ENCODE measurements around the gene NAPSA. TPM values are rescaled to one million over a fixed set of nuclear protein-coding genes. Genes with fewer than 3 reads are reported as not detected.

The NAPSA gene
- total RNA-seq (1 to 10 TPM in 4 of 5 experiments, under 1 TPM in 1; 0.72 to 8.2 (median 4.5) TPM), polyA plus RNA-seq (1 to 10 TPM; 1.2 to 1.6 TPM), total RNA-seq (0.67 reads per million)

GRCh38 chr19:50365434-50366306 lies at the start of gene NAPSA:
Gene NAPSA, minus strand, starts transcription at chr19:50365639. Its CDS starts 18 bp downstream, at chr19:50365621.
- Mint-ChIP-seq H3K9me3 (peaks cover 0 to 4% (median 0%) of the 10 kb centered on the region in 11 donors), H3K27ac (peak within 1 kb of the TSS; percentile 57 to 94 (median 84)), H3K4me1 (peaks cover 17 to 76% (median 63%) of the 10 kb centered on the region in 7 donors), H3K27me3 (no peaks in the 10 kb centered on the region), H3K36me3 (peaks cover 0 to 6% (median 0%) of the 10 kb centered on the region in 5 donors), H3K4me3 (peak within 1 kb of the TSS; percentile 44 to 77 (median 67))
- no peaks in the 10 kb centered on the region for H3K27me3 ChIP-seq (ENCODE audit: control insufficient read depth in 2 of 2, insufficient read depth in 2 of 2, low read length in 2 of 2)
- H3K27ac ChIP-seq (ENCODE audit: low read depth, low read length): peak within 1 kb of the TSS; percentile 33
- H3K9me3 ChIP-seq (ENCODE audit: control insufficient read depth in 2 of 3, low read length in 3 of 3): no peaks in the 10 kb centered on the region
- H3K4me1 ChIP-seq (ENCODE audit: control insufficient read depth in 2 of 2, insufficient read depth in 2 of 2, low read length in 2 of 2): peaks cover 7 to 11% of the 10 kb centered on the region in 2 donors
- DNase-seq (no peak), ATAC-seq (no peak)
- intact Hi-C loops (cut with micrococcal nuclease): loop anchor here in 1 of 2 donors (10.0 kb wide), 1 partner anchor 551 kb away; the partner anchor contains the start of genes FUZ and MED25
- H3K4me3 ChIP-seq (ENCODE audit: low read length): no peak within 1 kb of the TSS
- ChIA-PET POLR2A (interaction anchor here (1.4 kb wide), 1 partner anchor 19 kb away, joined by 4 read pairs; the partner anchor contains the start of gene POLD1), CTCF (interaction anchor here (0.6 to 1.2 kb wide), 4 partner anchors 48 to 446 kb away, joined by 3 to 6 read pairs (median 3); no protein-coding TSS in a partner anchor)
- no peaks in the 10 kb centered on the region for H3K36me3 ChIP-seq (ENCODE audit: control insufficient read depth in 2 of 3, insufficient read depth in 3 of 3, low read length in 3 of 3)

- DNase-seq: no peak
- Histone ChIP-seq H3K27ac (ENCODE audit: low read depth, low read length) (no peak overlapping the region), H3K4me3 (ENCODE audit: low read length) (no peak overlapping the region), H3K4me1 (ENCODE audit: control insufficient read depth in 2 of 2, insufficient read depth in 2 of 2, low read length in 2 of 2) (no peaks in the 10 kb centered on the region), H3K9me3 (ENCODE audit: control insufficient read depth in 2 of 3, low read length in 3 of 3) (no peaks in the 10 kb centered on the region), H3K27me3 (ENCODE audit: control insufficient read depth in 2 of 2, insufficient read depth in 2 of 2, low read length in 2 of 2) (no peaks in the 10 kb centered on the region), H3K36me3 (ENCODE audit: control insufficient read depth in 2 of 3, insufficient read depth in 3 of 3, low read length in 3 of 3) (peaks cover 0 to 22% (median 0%) of the 10 kb centered on the region in 3 experiments)
- H3K27me3 Mint-ChIP-seq: peaks cover 0 to 3% (median 0%) of the 10 kb centered on the region in 5 donors
- ChIA-PET CTCF (interaction anchor here (0.6 to 0.9 kb wide), 2 partner anchors 47 to 1004 kb away, joined by 3 read pairs; no protein-coding TSS in a partner anchor), POLR2A (interaction anchor here (2.7 kb wide), 1 partner anchor 56 kb away, joined by 13 read pairs; no protein-coding TSS in a partner anchor)
- ATAC-seq: no peak
- H3K27ac Mint-ChIP-seq: no peak overlapping the region
- peaks cover 0 to 9% (median 1%) of the 10 kb centered on the region in 5 donors for H3K36me3 Mint-ChIP-seq
- no peak overlapping the region for H3K4me3 Mint-ChIP-seq
- H3K9me3 Mint-ChIP-seq: no peaks in the 10 kb centered on the region
- intact Hi-C loops (cut with micrococcal nuclease): loop anchor here in 1 of 2 donors (5.0 kb wide), 1 partner anchor 49 kb away; no protein-coding TSS in a partner anchor
- H3K4me1 Mint-ChIP-seq: peaks cover 0 to 6% (median 0%) of the 10 kb centered on the region in 7 donors
Measured at GRCh38 chr19:50413531-50413930, 48.1 kb upstream of the NAPSA start.

GRCh38 chr19:50413096-50413495 lies 47.7 kb upstream of the NAPSA start:
- H3K4me3 Mint-ChIP-seq: no peak overlapping the region
- Histone ChIP-seq H3K9me3 (ENCODE audit: control insufficient read depth in 2 of 3, low read length in 3 of 3) (no peaks in the 10 kb centered on the region), H3K4me3 (ENCODE audit: low read length) (no peak overlapping the region), H3K27me3 (ENCODE audit: control insufficient read depth in 2 of 2, insufficient read depth in 2 of 2, low read length in 2 of 2) (no peaks in the 10 kb centered on the region), H3K36me3 (ENCODE audit: control insufficient read depth in 2 of 3, insufficient read depth in 3 of 3, low read length in 3 of 3) (peaks cover 0 to 24% (median 0%) of the 10 kb centered on the region in 3 experiments), H3K4me1 (ENCODE audit: control insufficient read depth in 2 of 2, insufficient read depth in 2 of 2, low read length in 2 of 2) (no peaks in the 10 kb centered on the region), H3K27ac (ENCODE audit: low read depth, low read length) (no peak overlapping the region)
- H3K27ac Mint-ChIP-seq: no peak overlapping the region
- no peaks in the 10 kb centered on the region for H3K27me3 Mint-ChIP-seq
- no peak for DNase-seq
- ChIA-PET POLR2A (interaction anchor here (2.7 kb wide), 1 partner anchor 56 kb away, joined by 13 read pairs; no protein-coding TSS in a partner anchor), CTCF (no interaction called here)
- peaks cover 0 to 3% (median 0%) of the 10 kb centered on the region in 7 donors for H3K4me1 Mint-ChIP-seq
- ATAC-seq: no peak
- intact Hi-C loops (cut with micrococcal nuclease): loop anchor here in 1 of 2 donors (5.0 kb wide), 1 partner anchor 49 kb away; no protein-coding TSS in a partner anchor
- H3K9me3 Mint-ChIP-seq: no peaks in the 10 kb centered on the region
- peaks cover 0 to 9% (median 1%) of the 10 kb centered on the region in 5 donors for H3K36me3 Mint-ChIP-seq

GRCh38 chr19:50412419-50412818 lies 47.0 kb upstream of the NAPSA start:
- DNase-seq (no peak), ATAC-seq (no peak)
- Histone ChIP-seq H3K4me3 (ENCODE audit: low read length) (no peak overlapping the region), H3K27me3 (ENCODE audit: control insufficient read depth in 2 of 2, insufficient read depth in 2 of 2, low read length in 2 of 2) (no peaks in the 10 kb centered on the region), H3K36me3 (ENCODE audit: control insufficient read depth in 2 of 3, insufficient read depth in 3 of 3, low read length in 3 of 3) (peaks cover 0 to 24% (median 0%) of the 10 kb centered on the region in 3 experiments), H3K4me1 (ENCODE audit: control insufficient read depth in 2 of 2, insufficient read depth in 2 of 2, low read length in 2 of 2) (no peaks in the 10 kb centered on the region), H3K27ac (ENCODE audit: low read depth, low read length) (no peak overlapping the region), H3K9me3 (ENCODE audit: control insufficient read depth in 2 of 3, low read length in 3 of 3) (no peaks in the 10 kb centered on the region)
- ChIA-PET POLR2A (interaction anchor here (0.6 to 2.7 kb wide), 2 partner anchors 55 to 65 kb away, joined by 3 to 13 read pairs; no protein-coding TSS in a partner anchor), CTCF (interaction anchor here (0.6 to 1.0 kb wide), 3 partner anchors 43 to 845 kb away, joined by 3 read pairs; no protein-coding TSS in a partner anchor)
- Mint-ChIP-seq H3K4me3 (no peak overlapping the region), H3K9me3 (no peaks in the 10 kb centered on the region), H3K27ac (peak overlapping the region in 3 of 9 donors; percentile 25 to 47 (median 33)), H3K4me1 (peaks cover 0 to 3% (median 0%) of the 10 kb centered on the region in 7 donors), H3K36me3 (peaks cover 0 to 9% (median 1%) of the 10 kb centered on the region in 5 donors), H3K27me3 (no peaks in the 10 kb centered on the region)
- intact Hi-C loops (cut with micrococcal nuclease): loop anchor here in 1 of 2 donors (5.0 kb wide), 1 partner anchor 50 kb away; no protein-coding TSS in a partner anchor

- no peak for DNase-seq
- H3K27ac Mint-ChIP-seq: no peak overlapping the region
- H3K27me3 Mint-ChIP-seq: no peaks in the 10 kb centered on the region
- ChIA-PET POLR2A (no interaction called here), CTCF (interaction anchor here (0.6 kb wide), 1 partner anchor 52 kb away, joined by 3 read pairs; no protein-coding TSS in a partner anchor)
- H3K36me3 Mint-ChIP-seq: peaks cover 0 to 18% (median 3%) of the 10 kb centered on the region in 5 donors
- no peaks in the 10 kb centered on the region for H3K4me1 Mint-ChIP-seq
- Histone ChIP-seq H3K27ac (ENCODE audit: low read depth, low read length) (no peak overlapping the region), H3K27me3 (ENCODE audit: control insufficient read depth in 2 of 2, insufficient read depth in 2 of 2, low read length in 2 of 2) (no peaks in the 10 kb centered on the region), H3K36me3 (ENCODE audit: control insufficient read depth in 2 of 3, insufficient read depth in 3 of 3, low read length in 3 of 3) (peaks cover 0 to 44% (median 6%) of the 10 kb centered on the region in 3 experiments), H3K9me3 (ENCODE audit: control insufficient read depth in 2 of 3, low read length in 3 of 3) (no peaks in the 10 kb centered on the region), H3K4me3 (ENCODE audit: low read length) (no peak overlapping the region), H3K4me1 (ENCODE audit: control insufficient read depth in 2 of 2, insufficient read depth in 2 of 2, low read length in 2 of 2) (no peaks in the 10 kb centered on the region)
- no peak overlapping the region for H3K4me3 Mint-ChIP-seq
- ATAC-seq: no peak
- H3K9me3 Mint-ChIP-seq: no peaks in the 10 kb centered on the region
- intact Hi-C loops (cut with micrococcal nuclease): loop anchor here in 1 of 2 donors (5.0 kb wide), 1 partner anchor 52 kb away; no protein-coding TSS in a partner anchor
Measured at GRCh38 chr19:50410109-50410508, 44.7 kb upstream of the NAPSA start.

GRCh38 chr19:50409347-50409746 lies 43.9 kb upstream of the NAPSA start:
- Histone ChIP-seq H3K36me3 (ENCODE audit: control insufficient read depth in 2 of 3, insufficient read depth in 3 of 3, low read length in 3 of 3) (peaks cover 0 to 45% (median 6%) of the 10 kb centered on the region in 3 experiments), H3K4me3 (ENCODE audit: low read length) (no peak overlapping the region), H3K4me1 (ENCODE audit: control insufficient read depth in 2 of 2, insufficient read depth in 2 of 2, low read length in 2 of 2) (no peaks in the 10 kb centered on the region), H3K27me3 (ENCODE audit: control insufficient read depth in 2 of 2, insufficient read depth in 2 of 2, low read length in 2 of 2) (no peaks in the 10 kb centered on the region), H3K9me3 (ENCODE audit: control insufficient read depth in 2 of 3, low read length in 3 of 3) (no peaks in the 10 kb centered on the region), H3K27ac (ENCODE audit: low read depth, low read length) (no peak overlapping the region)
- H3K4me1 Mint-ChIP-seq: no peaks in the 10 kb centered on the region
- H3K9me3 Mint-ChIP-seq: no peaks in the 10 kb centered on the region
- DNase-seq (no peak), ATAC-seq (no peak)
- no peaks in the 10 kb centered on the region for H3K27me3 Mint-ChIP-seq
- H3K4me3 Mint-ChIP-seq: no peak overlapping the region
- no peak overlapping the region for H3K27ac Mint-ChIP-seq
- POLR2A ChIA-PET: no interaction called here
- H3K36me3 Mint-ChIP-seq: peaks cover 0 to 18% (median 3%) of the 10 kb centered on the region in 5 donors
- CTCF ChIA-PET: no interaction called here
- intact Hi-C loops (cut with micrococcal nuclease): no loop called here
